Colonic mucosa (tissue), 4 donors: ENCODE data around the gene USH1G. TPM values are rescaled to one million over a fixed set of nuclear protein-coding genes. Genes with fewer than 3 reads are reported as not detected.

ENCODE experiments used
- DNase-seq: peaks from one replicate; pipeline ENCODE4 v3.0.0-alpha.2; 2020
- H3K27ac ChIP-seq: fragments of 200-600 bp; one replicate; pipeline ENCODE4 v1.8.0; 2021
- H3K27me3 ChIP-seq: fragments of 200-600 bp; one replicate; pipeline ENCODE4 v1.8.0; 2021
- H3K36me3 ChIP-seq: fragments of 200-600 bp; one replicate; pipeline ENCODE4 v1.8.0; 2021
- H3K4me1 ChIP-seq: fragments of 200-600 bp; one replicate; pipeline ENCODE4 v1.8.0; 2021; ENCODE audit warnings: mild to moderate bottlenecking
- H3K4me3 ChIP-seq: fragments of 200-600 bp; one replicate; pipeline ENCODE4 v1.8.0; 2021
- H3K9ac ChIP-seq, 2 donors: one replicate each; pipeline ENCODE4 v1.7.0; 2013; ENCODE audit warnings: control low read depth in 2 of 2, low read depth in 2 of 2, low read length in 2 of 2
- H3K9me3 ChIP-seq: fragments of 200-600 bp; one replicate; pipeline ENCODE4 v1.8.0; 2021
- intact Hi-C: fragments of 100-400 bp; cut with DNase I; formaldehyde crosslinking; loops from one replicate; pipeline ENCODE4 v1.14.1; 2022
- total RNA-seq, 2 donors: library from RNA; stranded (reverse); fragmentation: NEBNext Ultra II Directional in 1 of 2; extraction: Animal tissue kit (Norgen Biotek cat#: 25700) in 1 of 2; gene quantifications; one replicate each; pipeline ENCODE4 v1.2.1, GENCODE V29; 2021
- TF ChIP-seq, protein P1 (sequence below): fragments of 200-600 bp; IDR thresholded peaks from one replicate; pipeline ENCODE4 v1.8.0; 2022; ENCODE audit warnings: antibody characterized with exemption, mild to moderate bottlenecking
- donor health status: healthy.
- donor health status: DM: no; HTN: no; CAD: no.
- donor health status: DM: no; HTN: no; CAD: no.

The USH1G gene
- total RNA-seq, 2 donors from 2014 or later, result 0.05 TPM; not detected in 1

- no peak overlapping the region for H3K4me3 ChIP-seq
- no peaks in the 10 kb centered on the region for H3K27me3 ChIP-seq
- no peaks in the 10 kb centered on the region for H3K36me3 ChIP-seq
- TF ChIP-seq, protein P1, sequence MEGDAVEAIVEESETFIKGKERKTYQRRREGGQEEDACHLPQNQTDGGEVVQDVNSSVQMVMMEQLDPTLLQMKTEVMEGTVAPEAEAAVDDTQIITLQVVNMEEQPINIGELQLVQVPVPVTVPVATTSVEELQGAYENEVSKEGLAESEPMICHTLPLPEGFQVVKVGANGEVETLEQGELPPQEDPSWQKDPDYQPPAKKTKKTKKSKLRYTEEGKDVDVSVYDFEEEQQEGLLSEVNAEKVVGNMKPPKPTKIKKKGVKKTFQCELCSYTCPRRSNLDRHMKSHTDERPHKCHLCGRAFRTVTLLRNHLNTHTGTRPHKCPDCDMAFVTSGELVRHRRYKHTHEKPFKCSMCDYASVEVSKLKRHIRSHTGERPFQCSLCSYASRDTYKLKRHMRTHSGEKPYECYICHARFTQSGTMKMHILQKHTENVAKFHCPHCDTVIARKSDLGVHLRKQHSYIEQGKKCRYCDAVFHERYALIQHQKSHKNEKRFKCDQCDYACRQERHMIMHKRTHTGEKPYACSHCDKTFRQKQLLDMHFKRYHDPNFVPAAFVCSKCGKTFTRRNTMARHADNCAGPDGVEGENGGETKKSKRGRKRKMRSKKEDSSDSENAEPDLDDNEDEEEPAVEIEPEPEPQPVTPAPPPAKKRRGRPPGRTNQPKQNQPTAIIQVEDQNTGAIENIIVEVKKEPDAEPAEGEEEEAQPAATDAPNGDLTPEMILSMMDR, result no peak
- H3K4me1 ChIP-seq, result peaks cover 5% of the 10 kb centered on the region
- no peak overlapping the region for H3K27ac ChIP-seq
- H3K9ac ChIP-seq, result no peak overlapping the region
- H3K9me3 ChIP-seq, result no peaks in the 10 kb centered on the region
- intact Hi-C loops, result no loop called here
- no peak for DNase-seq
Observed at GRCh38 chr17:74868251-74868907, 54.7 kb downstream of the USH1G start.

DNA sequence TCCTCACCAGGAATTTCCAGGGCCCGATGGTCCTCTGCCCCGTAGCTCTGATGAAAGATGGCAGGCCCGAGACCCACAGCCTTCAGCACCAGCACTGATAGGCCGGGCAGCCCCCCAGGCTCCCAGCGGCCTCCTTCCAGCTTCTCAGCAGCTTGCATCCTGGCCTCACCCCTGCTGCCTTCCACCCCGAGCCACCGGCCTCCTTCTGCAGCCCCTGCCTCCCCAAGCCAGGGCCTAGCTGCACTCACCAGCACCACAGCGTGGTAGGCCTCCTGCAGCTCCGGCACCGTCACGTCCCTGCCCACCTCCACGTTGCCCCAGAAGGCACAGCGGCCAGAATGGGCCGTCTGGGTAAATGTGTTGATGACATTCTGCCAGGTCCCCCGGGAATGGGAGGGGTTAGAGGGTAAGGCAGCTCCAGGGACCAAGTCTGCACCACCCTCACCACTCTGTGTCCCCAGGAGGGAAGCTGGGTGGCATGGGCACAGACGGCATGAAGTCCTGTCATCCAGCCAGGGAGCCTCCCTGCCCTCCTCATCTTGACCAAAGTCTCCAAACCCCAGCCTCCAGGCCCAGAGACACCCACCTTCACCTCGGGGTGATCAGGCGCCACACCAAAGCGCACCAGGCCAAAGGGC lies 56.7 kb downstream of the USH1G start:
- Histone ChIP-seq H3K27ac (no peak overlapping the region), H3K9ac (no peak overlapping the region), H3K4me1 (peaks cover 3% of the 10 kb centered on the region), H3K4me3 (no peak overlapping the region), H3K27me3 (peaks cover 9% of the 10 kb centered on the region), H3K36me3 (no peaks in the 10 kb centered on the region), H3K9me3 (no peaks in the 10 kb centered on the region)
- DNase-seq, result no peak
- TF ChIP-seq, protein P1, result no peak
- intact Hi-C loops, result no loop called here

Other genes starting within 250 kb of the USH1G start
- gene CD300LF, start 210.3 kb downstream of the USH1G start, total RNA-seq, result 1 to 10 TPM; 1.0 to 1.1 TPM
- gene RAB37, start 186.0 kb downstream of the USH1G start, total RNA-seq, result 1 to 10 TPM; 4.5 to 7.2 TPM
- 100 to 1,000 TPM; 186 to 244 TPM for gene NHERF1, start 174.6 kb downstream of the USH1G start, total RNA-seq
- 10 to 100 TPM; 28.4 to 52.6 TPM for gene NAT9, start 146.9 kb downstream of the USH1G start, total RNA-seq
- gene GRIN2C, start 63.4 kb downstream of the USH1G start, total RNA-seq, result under 1 TPM; 0.16 to 0.30 TPM
- 10 to 100 TPM; 17.7 to 26.9 TPM for gene FDXR, start 50.3 kb downstream of the USH1G start, total RNA-seq
- gene FADS6, start 29.6 kb downstream of the USH1G start, total RNA-seq, result 10 to 100 TPM in 1 of 2 donors, under 1 TPM in 1; 0.30 to 18.4 TPM
- 10 to 100 TPM in 1 of 2 donors, 1 to 10 TPM in 1; 5.7 to 18.4 TPM for gene OTOP2, start 1.0 kb upstream of the USH1G start, total RNA-seq
- gene OTOP3, start 12.6 kb upstream of the USH1G start, total RNA-seq, result under 1 TPM in 1 of 2 donors, not detected in 1; 0.40 TPM
- gene HID1, start 49.5 kb upstream of the USH1G start, total RNA-seq, result 10 to 100 TPM; 47.8 to 54.8 TPM
- 1 to 10 TPM; 3.7 to 4.1 TPM for gene CDR2L, start 64.4 kb upstream of the USH1G start, total RNA-seq
- gene MRPL58, start 89.4 kb upstream of the USH1G start, total RNA-seq, result 10 to 100 TPM; 27.2 to 50.1 TPM
- gene ATP5PD, start 123.7 kb upstream of the USH1G start, total RNA-seq, result 100 to 1,000 TPM; 302 to 371 TPM
- 10 to 100 TPM; 14.8 to 18.1 TPM for gene KCTD2, start 124.0 kb upstream of the USH1G start, total RNA-seq
- 10 to 100 TPM; 19.4 to 50.1 TPM for gene SLC16A5, start 164.7 kb upstream of the USH1G start, total RNA-seq
- gene ARMC7, start 186.7 kb upstream of the USH1G start, total RNA-seq, result 10 to 100 TPM; 20.5 to 20.7 TPM
- 10 to 100 TPM; 72.3 to 94.9 TPM for gene NT5C, start 208.5 kb upstream of the USH1G start, total RNA-seq
- 100 to 1,000 TPM; 227 to 367 TPM for gene JPT1, start 231.3 kb upstream of the USH1G start, total RNA-seq